Measurements from ENCODE around the gene DOCK9. TPM values are rescaled to one million over a fixed set of nuclear protein-coding genes. Genes with fewer than 3 reads are reported as not detected.

DOCK9 gene
- total and polyA plus RNA-seq, 9 of the 15 experiments (the other 6 are each of a cell fraction or from before 2014, with no cell fraction given), result 3.5 to 25.3 (median 16.7) TPM

- TF ChIP-seq E2F5 (CRISPR knock-in tag; IDR thresholded peaks at IDR 0.05) (no peak), MEF2A (IDR thresholded peaks at IDR 0.05; ENCODE audit: control insufficient read depth, low read depth, low read length) (no peak), E2F8 (IDR thresholded peaks at IDR 0.05; ENCODE audit: low read depth, partially characterized antibody) (no peak), ESRRB (CRISPR knock-in tag; IDR thresholded peaks at IDR 0.05; ENCODE audit: borderline replicate concordance) (no peak), SAFB (IDR thresholded peaks at IDR 0.05; ENCODE audit: borderline replicate concordance, low read depth, low read length) (no peak), TCFL5 (CRISPR knock-in tag; conservative IDR thresholded peaks at IDR 0.05) (no peak), ZC3H8 (IDR thresholded peaks at IDR 0.05) (no peak), PTRF (tag; IDR thresholded peaks at IDR 0.05) (no peak)
Observed at GRCh38 chr13:98831236-98831635, 146.6 kb downstream of the DOCK9 start (continued).

GRCh38 chr13:98829541-98829940 is 148.3 kb downstream of the DOCK9 start:
- no peak for DNase-seq (ENCODE audit: extremely low read depth in 1 of 4, low spot score in 3 of 4)
- H3K79me2 ChIP-seq (ENCODE audit: control insufficient read depth, insufficient read depth, low read length), result no peaks in the 10 kb centered on the region
- H3K27ac ChIP-seq (ENCODE audit: extremely low read depth, low read depth, low read length), result no peak overlapping the region
- H3K9ac ChIP-seq (ENCODE audit: insufficient read depth in 1 of 2, low read depth in 2 of 2, low read length in 2 of 2), result no peak overlapping the region
- no peaks in the 10 kb centered on the region for H3K9me1 ChIP-seq (ENCODE audit: control insufficient read depth, insufficient read depth, low read length)
- POLR2A ChIA-PET, result no interaction called here
- no TSS peak for BruUV-seq (replicated peaks)
- H4K20me1 ChIP-seq (replicated peaks; ENCODE audit: control insufficient read depth, insufficient read depth, low read length), result no peaks in the 10 kb centered on the region
- H3K9me3 ChIP-seq (replicated peaks; ENCODE audit: control insufficient read depth, insufficient read depth, low read depth, low read length), result no peaks in the 10 kb centered on the region
- H2AFZ ChIP-seq (ENCODE audit: low read depth, low read length), result no peak overlapping the region
- in situ Hi-C loops (cut with MboI), result no loop called here
- no peaks in the 10 kb centered on the region; a peak in 1 of 5 replicates for H3K4me1 ChIP-seq (replicated peaks in 1 of 2; ENCODE audit: control insufficient read depth in 2 of 2, insufficient read depth in 2 of 2, low read length in 2 of 2)
- no peak for FAIRE-seq
- no peaks in the 10 kb centered on the region for H3K27me3 ChIP-seq (ENCODE audit: control insufficient read depth in 2 of 2, insufficient read depth in 2 of 2, low read length in 2 of 2)
- no peak overlapping the region for H3K4me2 ChIP-seq (ENCODE audit: insufficient read depth, low read length)
- no peak overlapping the region for H3K4me3 ChIP-seq
- 88% methylated on average over 5 of the region's 5 CpGs for WGBS (ENCODE audit: insufficient coverage, low coverage, missing lambda C conversion rate)
- CTCF ChIA-PET (ENCODE audit: low intra/inter-chr PET ratio), result no interaction called here
- no peak for ATAC-seq
- H3K36me3 ChIP-seq (ENCODE audit: control insufficient read depth, insufficient read depth, low read length), result peaks cover 31% of the 10 kb centered on the region; the same call in 2 of the 3 replicates
- intact Hi-C loops (cut with micrococcal nuclease), result no loop called here
- TF ChIP-seq KLF16 (IDR thresholded peaks at IDR 0.05) (no peak), TFAM (CRISPR knock-in tag; conservative IDR thresholded peaks at IDR 0.05) (no peak), SIRT6 (IDR thresholded peaks at IDR 0.05; ENCODE audit: low read depth, low read length) (no peak), ZNF280A (IDR thresholded peaks at IDR 0.05; ENCODE audit: low read depth, partially characterized antibody) (no peak), RNF219 (CRISPR knock-in tag; IDR thresholded peaks at IDR 0.05) (no peak), CBX1 (IDR thresholded peaks at IDR 0.05; ENCODE audit: low read depth) (no peak), POLR2A (conservative IDR thresholded peaks at IDR 0.05) (no peak), ZNF696 (CRISPR knock-in tag; conservative IDR thresholded peaks at IDR 0.05) (no peak)

All from K562 (cell line).